DOHH2 (cell line): ENCODE results near the gene ARHGEF16.

Source experiments
- H3F3A ChIP-seq: fragments of 200-600 bp; sonication (generic), shearing (Covaris generic); 2 replicates; pipeline ENCODE4 v1.6.0; 2016; ENCODE audit warnings: antibody characterized with exemption, mild to moderate bottlenecking; ENCODE audit not compliant: control insufficient read depth, insufficient read depth
- H3K27ac ChIP-seq: fragments of 200-600 bp; sonication (generic); 2 replicates; pipeline ENCODE4 v1.5.1; 2014; ENCODE audit warnings: low read depth, mild to moderate bottlenecking, low read length, moderate library complexity
- H3K27me3 ChIP-seq: fragments of 200-600 bp; sonication (generic); 2 replicates; pipeline ENCODE4 v1.6.1; 2014; ENCODE audit warnings: mild to moderate bottlenecking, low read length, mixed read lengths; ENCODE audit not compliant: control insufficient read depth
- H3K36me3 ChIP-seq: fragments of 200-600 bp; sonication (generic); 2 replicates; pipeline ENCODE4 v1.6.1; 2014; ENCODE audit warnings: mild to moderate bottlenecking, low read length, moderate library complexity, mixed read lengths; ENCODE audit not compliant: control insufficient read depth
- H3K4me1 ChIP-seq: fragments of 200-600 bp; sonication (generic); 2 replicates; pipeline ENCODE4 v1.6.1; 2014; ENCODE audit warnings: mild to moderate bottlenecking, low read length, mixed read lengths; ENCODE audit not compliant: control insufficient read depth
- H3K4me2 ChIP-seq: fragments of 200-600 bp; sonication (generic); 2 replicates; pipeline ENCODE4 v1.6.0; 2014; ENCODE audit warnings: mild to moderate bottlenecking, low read length, moderate library complexity
- H3K4me3 ChIP-seq: fragments of 200-600 bp; sonication (generic); 2 replicates; pipeline ENCODE4 v1.5.1; 2014; ENCODE audit warnings: mild to moderate bottlenecking, low read length, mixed read lengths
- H3K79me2 ChIP-seq: fragments of 200-600 bp; sonication (generic); 2 replicates; pipeline ENCODE4 v1.6.1; 2014; ENCODE audit warnings: mild to moderate bottlenecking, low read length, mixed read lengths; ENCODE audit not compliant: control insufficient read depth
- H3K9me2 ChIP-seq: fragments of 200-600 bp; sonication (generic); replicated peaks from 2 replicates; pipeline ENCODE4 v1.6.1; 2014; ENCODE audit warnings: mild to moderate bottlenecking, low read length, mixed read lengths; ENCODE audit not compliant: control insufficient read depth
- H3K9me3 ChIP-seq: fragments of 200-600 bp; sonication (generic); 2 replicates; pipeline ENCODE4 v1.6.1; 2014; ENCODE audit warnings: antibody characterized with exemption, low read length, mixed read lengths; ENCODE audit not compliant: control insufficient read depth, insufficient read depth
- H4K20me1 ChIP-seq: fragments of 200-600 bp; sonication (generic); 2 replicates; pipeline ENCODE4 v1.6.0; 2014; ENCODE audit warnings: low read depth, mild to moderate bottlenecking, antibody characterized with exemption, low read length, moderate library complexity; ENCODE audit not compliant: control insufficient read depth, insufficient read depth
- EZH2phosphoT487 ChIP-seq: fragments of 200-600 bp; sonication (generic); IDR thresholded peaks from 2 replicates; pipeline ENCODE4 v1.6.1; 2017; ENCODE audit warnings: borderline replicate concordance, mild to moderate bottlenecking, antibody characterized with exemption, low read length, moderate library complexity, mixed read lengths
- TF ChIP-seq, protein P1 (sequence below): fragments of 200-600 bp; sonication (generic); IDR thresholded peaks from one replicate; pipeline ENCODE4 v1.5.1; 2014; ENCODE audit warnings: antibody characterized with exemption, mild to moderate bottlenecking, low read depth, low read length; ENCODE audit not compliant: poor library complexity, severe bottlenecking

Gene ARHGEF16

DNA sequence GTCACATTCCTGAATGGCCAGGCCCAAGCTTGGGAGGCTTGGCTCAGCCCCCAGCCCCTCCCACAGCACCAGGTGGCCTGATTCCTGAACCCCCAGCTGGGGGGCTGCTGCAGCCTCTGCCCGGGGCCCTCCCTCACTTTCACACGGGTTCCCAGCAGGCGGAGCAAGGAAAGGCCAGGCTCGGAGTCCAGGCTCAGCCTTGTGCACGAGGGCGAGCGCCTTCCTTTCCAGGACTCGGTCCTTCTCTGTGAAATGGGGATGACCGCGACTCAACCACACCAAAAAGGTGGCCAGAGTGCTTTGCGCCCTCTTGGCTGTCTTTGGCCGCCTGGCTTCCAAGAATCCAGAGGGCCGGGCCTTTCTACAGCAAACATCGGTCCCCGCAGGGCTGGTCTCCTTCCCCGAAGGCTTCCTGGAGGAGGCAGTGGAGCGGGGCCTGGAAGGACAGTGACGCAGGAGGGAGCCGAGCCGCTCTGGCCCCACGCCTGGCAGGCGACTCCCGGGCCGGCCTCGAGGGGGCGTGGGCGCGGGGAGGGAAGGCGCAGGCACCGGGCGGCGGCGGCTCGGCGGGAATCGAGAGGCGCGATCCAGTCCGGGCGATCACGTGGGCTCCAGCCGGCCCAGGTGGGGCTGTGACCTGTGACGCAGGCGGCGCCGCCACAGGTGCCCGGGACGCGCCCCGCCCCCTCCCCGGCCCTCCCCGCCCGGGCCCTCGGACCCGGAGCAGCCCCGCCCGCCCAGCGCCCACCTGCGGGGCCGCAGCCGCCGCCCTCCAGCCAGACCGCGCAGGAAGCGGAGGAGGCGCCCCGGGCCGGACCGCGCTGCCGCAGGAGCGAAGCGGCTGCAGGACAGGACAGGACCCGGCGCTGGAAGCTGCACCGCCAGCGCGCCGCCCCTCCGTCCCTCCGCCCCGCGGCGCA, at the start of gene ARHGEF16:
Gene ARHGEF16 (plus strand): TSS at position 775 of the 920 bp plus-strand sequence. CDS start 8,420 bp downstream, outside the sequence.
- peaks cover 11% of the 10 kb centered on the region; the same call in 1 of the 2 replicates for H3K4me1 ChIP-seq

DNA sequence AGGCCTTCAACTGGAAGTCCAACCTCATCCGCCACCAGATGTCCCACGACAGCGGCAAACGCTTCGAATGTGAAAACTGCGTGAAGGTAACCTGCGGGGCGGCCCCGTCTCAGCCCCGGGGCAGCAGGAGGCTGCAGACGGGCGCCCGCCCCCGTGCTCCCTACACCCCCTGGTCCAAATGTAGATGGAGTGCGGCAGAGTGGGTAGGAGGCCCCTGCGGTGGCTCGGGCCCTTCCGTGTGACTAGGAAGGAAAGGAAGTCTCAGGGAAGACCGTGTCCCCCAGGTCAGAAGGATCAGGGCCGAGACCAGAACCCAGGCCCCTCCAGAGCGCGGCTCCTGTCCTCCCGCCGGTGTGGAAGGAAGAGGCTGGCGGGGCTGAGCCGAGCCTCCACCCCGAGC, 49.7 kb upstream of the ARHGEF16 start:
- Histone ChIP-seq H3K27me3 (no peaks in the 10 kb centered on the region), H3K4me3 (no peak overlapping the region), H3K4me1 (no peaks in the 10 kb centered on the region), H3K79me2 (no peaks in the 10 kb centered on the region), H3K27ac (no peak overlapping the region), H3K36me3 (no peaks in the 10 kb centered on the region), H3K9me3 (no peaks in the 10 kb centered on the region; the same call in 1 of the 2 replicates), H3F3A (no peaks in the 10 kb centered on the region), H3K9me2 (no peaks in the 10 kb centered on the region), H4K20me1 (no peaks in the 10 kb centered on the region), H3K4me2 (no peak overlapping the region)
- TF ChIP-seq, protein P1, sequence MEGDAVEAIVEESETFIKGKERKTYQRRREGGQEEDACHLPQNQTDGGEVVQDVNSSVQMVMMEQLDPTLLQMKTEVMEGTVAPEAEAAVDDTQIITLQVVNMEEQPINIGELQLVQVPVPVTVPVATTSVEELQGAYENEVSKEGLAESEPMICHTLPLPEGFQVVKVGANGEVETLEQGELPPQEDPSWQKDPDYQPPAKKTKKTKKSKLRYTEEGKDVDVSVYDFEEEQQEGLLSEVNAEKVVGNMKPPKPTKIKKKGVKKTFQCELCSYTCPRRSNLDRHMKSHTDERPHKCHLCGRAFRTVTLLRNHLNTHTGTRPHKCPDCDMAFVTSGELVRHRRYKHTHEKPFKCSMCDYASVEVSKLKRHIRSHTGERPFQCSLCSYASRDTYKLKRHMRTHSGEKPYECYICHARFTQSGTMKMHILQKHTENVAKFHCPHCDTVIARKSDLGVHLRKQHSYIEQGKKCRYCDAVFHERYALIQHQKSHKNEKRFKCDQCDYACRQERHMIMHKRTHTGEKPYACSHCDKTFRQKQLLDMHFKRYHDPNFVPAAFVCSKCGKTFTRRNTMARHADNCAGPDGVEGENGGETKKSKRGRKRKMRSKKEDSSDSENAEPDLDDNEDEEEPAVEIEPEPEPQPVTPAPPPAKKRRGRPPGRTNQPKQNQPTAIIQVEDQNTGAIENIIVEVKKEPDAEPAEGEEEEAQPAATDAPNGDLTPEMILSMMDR: no peak
- TF ChIP-seq EZH2phosphoT487: no peak

More for the DNA sequence above, at the start of gene ARHGEF16:
- H3K27me3 ChIP-seq: peaks cover 4% of the 10 kb centered on the region
- H3K79me2 ChIP-seq: no peaks in the 10 kb centered on the region
- 0 out of 2 replicates have a peak, but pooled peaks cover 3% of the 10 kb centered on the region for H4K20me1 ChIP-seq
- no peaks in the 10 kb centered on the region for H3K9me2 ChIP-seq
- TF ChIP-seq EZH2phosphoT487: no peak
- TF ChIP-seq, protein P1: no peak
- no peaks in the 10 kb centered on the region for H3K36me3 ChIP-seq
- H3F3A ChIP-seq: no peaks in the 10 kb centered on the region
- no peaks in the 10 kb centered on the region for H3K9me3 ChIP-seq
- peak within 1 kb of the TSS; percentile 58 for H3K4me2 ChIP-seq
- no peak within 1 kb of the TSS for H3K27ac ChIP-seq
- H3K4me3 ChIP-seq: peak within 1 kb of the TSS; percentile 49

DNA sequence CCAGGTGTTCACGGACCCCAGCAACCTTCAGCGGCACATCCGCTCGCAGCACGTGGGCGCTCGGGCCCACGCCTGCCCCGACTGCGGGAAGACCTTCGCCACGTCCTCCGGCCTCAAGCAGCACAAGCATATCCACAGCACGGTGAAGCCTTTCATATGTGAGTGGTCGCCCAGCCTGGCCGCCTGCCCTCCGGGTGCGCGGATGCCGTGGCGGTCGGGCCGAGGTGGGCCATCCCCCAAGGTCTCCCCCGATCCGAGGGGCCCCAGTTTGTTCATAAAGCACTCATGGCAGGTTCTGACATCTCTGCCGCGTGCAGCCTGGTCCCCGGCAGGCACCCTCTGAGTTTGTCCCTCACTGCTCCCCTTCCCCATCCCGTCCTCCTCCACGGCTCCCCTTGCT, 49.0 kb upstream of the ARHGEF16 start:
- Histone ChIP-seq H3K4me3 (no peak overlapping the region), H3K27me3 (no peaks in the 10 kb centered on the region), H3F3A (no peaks in the 10 kb centered on the region), H3K27ac (no peak overlapping the region), H3K36me3 (no peaks in the 10 kb centered on the region), H3K4me2 (no peak overlapping the region), H4K20me1 (no peaks in the 10 kb centered on the region), H3K9me2 (no peaks in the 10 kb centered on the region), H3K4me1 (no peaks in the 10 kb centered on the region), H3K79me2 (no peaks in the 10 kb centered on the region), H3K9me3 (no peaks in the 10 kb centered on the region; the same call in 1 of the 2 replicates)
- TF ChIP-seq EZH2phosphoT487: no peak
- TF ChIP-seq, protein P1: no peak
